GM23248 (cell line): ENCODE results near the gene PHC2. TPM values are rescaled to one million over a fixed set of nuclear protein-coding genes. Genes with fewer than 3 reads are reported as not detected.

Source experiments
- DNase-seq: peaks from one replicate; pipeline ENCODE4 v3.0.0-alpha.2; 2015
- H2AFZ ChIP-seq: fragments of 200-600 bp; sonication (generic); 2 replicates; pipeline ENCODE4 v1.6.1; 2016; ENCODE audit warnings: antibody characterized with exemption
- H3F3A ChIP-seq: fragments of 200-600 bp; sonication (generic); 2 replicates; pipeline ENCODE4 v1.6.1; 2016; ENCODE audit warnings: mild to moderate bottlenecking, antibody characterized with exemption, mixed run types; ENCODE audit not compliant: insufficient read depth
- H3K27ac ChIP-seq: fragments of 200-600 bp; sonication (generic); 2 replicates; pipeline ENCODE4 v1.5.1; 2016; ENCODE audit warnings: mild to moderate bottlenecking
- H3K27me3 ChIP-seq: fragments of 200-600 bp; sonication (generic); replicated peaks from 2 replicates; pipeline ENCODE4 v1.6.1; 2016; ENCODE audit warnings: mild to moderate bottlenecking; ENCODE audit not compliant: insufficient read depth
- H3K36me3 ChIP-seq: fragments of 200-600 bp; sonication (generic); 2 replicates; pipeline ENCODE4 v1.6.1; 2016; ENCODE audit warnings: low read depth, mild to moderate bottlenecking
- H3K4me1 ChIP-seq: fragments of 200-600 bp; sonication (generic); 2 replicates; pipeline ENCODE4 v1.6.1; 2016; ENCODE audit warnings: mild to moderate bottlenecking; ENCODE audit not compliant: insufficient read depth
- H3K4me2 ChIP-seq: fragments of 200-600 bp; sonication (generic); one replicate; pipeline ENCODE4 v1.6.1; 2016; ENCODE audit warnings: mild to moderate bottlenecking; ENCODE audit not compliant: unreplicated experiment
- H3K4me3 ChIP-seq: fragments of 200-600 bp; sonication (generic); 2 replicates; pipeline ENCODE4 v1.5.1; 2016; ENCODE audit warnings: mild to moderate bottlenecking
- H3K79me2 ChIP-seq: fragments of 200-600 bp; sonication (generic); 2 replicates; pipeline ENCODE4 v1.6.1; 2016; ENCODE audit warnings: mild to moderate bottlenecking; ENCODE audit not compliant: insufficient read depth
- H3K9ac ChIP-seq: fragments of 200-600 bp; sonication (generic); 2 replicates; pipeline ENCODE4 v1.6.1; 2016; ENCODE audit warnings: mild to moderate bottlenecking
- H3K9me2 ChIP-seq: fragments of 200-600 bp; sonication (generic); 2 replicates; pipeline ENCODE4 v1.6.1; 2016; ENCODE audit warnings: mixed run types, mild to moderate bottlenecking, moderate library complexity; ENCODE audit not compliant: insufficient read depth
- H3K9me3 ChIP-seq: fragments of 200-600 bp; sonication (generic); one replicate; pipeline ENCODE4 v1.6.1; 2017; ENCODE audit warnings: low read depth
- H4K20me1 ChIP-seq: fragments of 200-600 bp; sonication (generic); 2 replicates; pipeline ENCODE4 v1.6.0; 2016; ENCODE audit not compliant: insufficient read depth
- EZH2 ChIP-seq: fragments of 200-600 bp; sonication (generic); IDR thresholded peaks from 2 replicates; pipeline ENCODE4 v1.6.1; 2018; ENCODE audit warnings: antibody characterized with exemption, mild to moderate bottlenecking; ENCODE audit not compliant: insufficient read depth, poor library complexity, severe bottlenecking
- EZH2phosphoT487 ChIP-seq: fragments of 200-600 bp; sonication (generic); IDR thresholded peaks from 2 replicates; pipeline ENCODE4 v1.6.1; 2018; ENCODE audit warnings: antibody characterized with exemption, moderate library complexity, mild to moderate bottlenecking, low read depth; ENCODE audit not compliant: insufficient read depth
- WGBS, 2 experiments: methylation state at CpG; one replicate each; pipeline ENCODE4 v1.1.6; 2015 to 2017; ENCODE audit warnings: low lambda C conversion rate in 2 of 2, low coverage in 1 of 2; ENCODE audit errors: missing lambda C conversion rate in 2 of 2; 5-methylcytosine and 5-hydroxymethylcytosine counted together
- in situ Hi-C: fragments of 300-500 bp; cut with MboI; formaldehyde crosslinking; loops from 2 replicates; pipeline ENCODE4 v1.15.0; 2020
- polyA plus RNA-seq: library from polyadenylated mRNA; unstranded; fragments of >200 nt; fragmentation: Nextera tagmentation; extraction: Ambion mirVana; gene quantifications from 2 replicates; pipeline ENCODE4 v1.2.1, GENCODE V29; 2016
- total RNA-seq: library from RNA; depleted of rRNA; stranded (reverse); fragments of >200 nt; shearing (Covaris generic); gene quantifications from 2 replicates; pipeline ENCODE4 v1.2.3, GENCODE V29; 2014

PHC2 gene
- total and polyA plus RNA-seq, 2 experiments from 2014 or later = 15.1 to 74.7 TPM

DNA sequence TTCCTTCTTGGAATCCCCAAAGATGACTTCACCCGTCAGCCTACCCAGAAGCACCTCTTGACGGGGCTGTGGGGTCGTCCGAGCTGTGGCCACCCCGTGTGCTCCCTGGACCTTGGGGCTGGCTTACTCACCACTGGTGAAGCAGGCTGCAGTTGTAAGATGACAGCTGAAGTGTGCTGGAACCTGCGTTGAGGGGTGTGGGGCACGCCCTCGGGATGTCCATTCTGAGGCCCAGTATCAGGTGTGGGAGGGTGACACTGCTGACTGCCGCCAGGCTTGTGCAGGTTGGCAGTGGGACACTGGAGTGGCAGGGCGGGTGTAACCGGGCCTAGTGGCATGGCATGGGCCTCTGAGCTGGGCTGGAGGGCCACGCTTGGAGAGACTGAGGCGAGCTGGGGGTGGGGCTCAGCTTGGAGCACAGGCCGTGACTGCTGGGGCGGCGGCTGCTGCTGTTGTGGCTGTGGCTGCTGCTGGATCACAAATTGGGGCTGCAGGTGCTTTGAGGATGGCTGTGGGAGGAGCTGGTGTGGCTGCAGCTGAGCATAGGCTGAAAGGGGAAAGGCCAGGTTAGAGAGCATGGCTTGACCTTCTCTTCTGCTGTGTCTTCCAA, 76.1 kb downstream of the PHC2 start:
- no peak for DNase-seq
- 96 to 97% methylated on average over 14 to 16 of the region's 16 CpGs for WGBS, 2 experiments
- H3K4me2 ChIP-seq = no peak overlapping the region
- H3K79me2 ChIP-seq = 0 out of 2 replicates have a peak, but pooled peaks cover 4% of the 10 kb centered on the region
- H3K36me3 ChIP-seq = no peaks in the 10 kb centered on the region
- H3K27me3 ChIP-seq = no peaks in the 10 kb centered on the region
- H3K9me3 ChIP-seq = no peaks in the 10 kb centered on the region
- H4K20me1 ChIP-seq = no peaks in the 10 kb centered on the region
- H3K4me1 ChIP-seq = no peaks in the 10 kb centered on the region
- H3K9ac ChIP-seq = no peak overlapping the region
- TF ChIP-seq EZH2phosphoT487 = no peak
- TF ChIP-seq EZH2 = no peak
- no peak overlapping the region for H2AFZ ChIP-seq
- H3K4me3 ChIP-seq = no peak overlapping the region
- H3K9me2 ChIP-seq = no peaks in the 10 kb centered on the region
- peaks cover 6% of the 10 kb centered on the region; the same call in 1 of the 2 replicates for H3F3A ChIP-seq
- H3K27ac ChIP-seq = no peak overlapping the region
- in situ Hi-C loops = loop anchor here (25.0 kb wide), 1 partner anchor 143 kb away; no protein-coding TSS in a partner anchor

GRCh38 chr1:33353531-33353930, 77.4 kb downstream of the PHC2 start:
- in situ Hi-C loops = loop anchor here (25.0 kb wide), 1 partner anchor 141 kb away; no protein-coding TSS in a partner anchor
- H3F3A ChIP-seq = peaks cover 11% of the 10 kb centered on the region
- H4K20me1 ChIP-seq = no peaks in the 10 kb centered on the region
- no peaks in the 10 kb centered on the region for H3K9me3 ChIP-seq
- H3K9me2 ChIP-seq = no peaks in the 10 kb centered on the region
- no peak overlapping the region for H3K27ac ChIP-seq
- TF ChIP-seq EZH2phosphoT487 (no peak), EZH2 (no peak)
- H3K36me3 ChIP-seq = no peaks in the 10 kb centered on the region
- no peak overlapping the region for H3K4me3 ChIP-seq
- peaks cover 12% of the 10 kb centered on the region for H3K79me2 ChIP-seq
- no peak for DNase-seq
- H3K4me2 ChIP-seq = no peak overlapping the region
- no peaks in the 10 kb centered on the region for H3K4me1 ChIP-seq
- no peak overlapping the region for H3K9ac ChIP-seq
- no peak overlapping the region for H2AFZ ChIP-seq
- WGBS, 2 experiments = 94 to 95% methylated on average over 5 of the region's 5 CpGs
- H3K27me3 ChIP-seq = no peaks in the 10 kb centered on the region

GRCh38 chr1:33351281-33351660, 79.6 kb downstream of the PHC2 start:
- H3K9me3 ChIP-seq = no peaks in the 10 kb centered on the region
- no peak overlapping the region for H3K4me2 ChIP-seq
- H3K79me2 ChIP-seq = peaks cover 34% of the 10 kb centered on the region
- H4K20me1 ChIP-seq = no peaks in the 10 kb centered on the region
- in situ Hi-C loops = loop anchor here (25.0 kb wide), 1 partner anchor 139 kb away; no protein-coding TSS in a partner anchor
- H3K36me3 ChIP-seq = no peaks in the 10 kb centered on the region
- no peak overlapping the region for H3K4me3 ChIP-seq
- H3K9ac ChIP-seq = no peak overlapping the region
- no peak overlapping the region for H3K27ac ChIP-seq
- 96 to 97% methylated on average over 6 of the region's 6 CpGs for WGBS, 2 experiments
- TF ChIP-seq EZH2 = no peak
- TF ChIP-seq EZH2phosphoT487 = no peak
- no peaks in the 10 kb centered on the region for H3K9me2 ChIP-seq
- no peak overlapping the region for H2AFZ ChIP-seq
- H3K27me3 ChIP-seq = no peaks in the 10 kb centered on the region
- H3K4me1 ChIP-seq = peaks cover 17% of the 10 kb centered on the region
- DNase-seq = no peak
- H3F3A ChIP-seq = peaks cover 33% of the 10 kb centered on the region

- H3K27me3 ChIP-seq = no peaks in the 10 kb centered on the region
- in situ Hi-C loops = loop anchor here (25.0 kb wide), 1 partner anchor 138 kb away; no protein-coding TSS in a partner anchor
- H3K79me2 ChIP-seq = peaks cover 39% of the 10 kb centered on the region
- H2AFZ ChIP-seq = peak overlapping the region; percentile 90
- 40 to 45% methylated on average over 6 of the region's 6 CpGs for WGBS, 2 experiments
- H3K9ac ChIP-seq = peak overlapping the region; percentile 78
- TF ChIP-seq EZH2 = no peak
- no peak for TF ChIP-seq EZH2phosphoT487
- H3K4me1 ChIP-seq = peaks cover 22% of the 10 kb centered on the region
- no peak for DNase-seq
- H3K36me3 ChIP-seq = no peaks in the 10 kb centered on the region
- peaks cover 38% of the 10 kb centered on the region for H3F3A ChIP-seq
- no peaks in the 10 kb centered on the region for H3K9me3 ChIP-seq
- H3K4me2 ChIP-seq = peak overlapping the region; percentile 87
- no peaks in the 10 kb centered on the region for H4K20me1 ChIP-seq
- H3K27ac ChIP-seq = no peak overlapping the region
- peak overlapping the region; percentile 84 for H3K4me3 ChIP-seq
- no peaks in the 10 kb centered on the region for H3K9me2 ChIP-seq
Measured at GRCh38 chr1:33350611-33351280, 80.1 kb downstream of the PHC2 start.
